C4-2B (cell line): Measurements from ENCODE around the gene MAGOH.
A peak's percentile ranks its signal among the peaks of the same experiment; 100 is the strongest.

Experiments
- H3K27ac ChIP-seq: fragments of 450-650 bp; 2 replicates; pipeline ENCODE4 v1.5.1; 2017
- CTCF ChIP-seq: fragments of 450-650 bp; conservative IDR thresholded peaks from 2 replicates; pipeline ENCODE4 v1.5.1; 2017; ENCODE audit warnings: mild to moderate bottlenecking
- ZFX ChIP-seq: fragments of 450-650 bp; IDR thresholded peaks from 2 replicates; pipeline ENCODE4 v1.6.1; 2017

MAGOH gene

GRCh38 chr1:53182716-53183094 is 55.6 kb downstream of the MAGOH start:
- H3K27ac ChIP-seq, result no peak overlapping the region
- no peak for TF ChIP-seq ZFX

- no peak overlapping the region for H3K27ac ChIP-seq
- TF ChIP-seq ZFX (no peak), CTCF (peak; percentile 95)
These were observed 56.2 kb downstream of the MAGOH start for GRCh38 chr1:53182111-53182593.

GRCh38 chr1:53180951-53181350 is 57.4 kb downstream of the MAGOH start:
- TF ChIP-seq ZFX, result no peak
- TF ChIP-seq CTCF, result no peak
- H3K27ac ChIP-seq, result no peak overlapping the region

- TF ChIP-seq ZFX, result no peak
- TF ChIP-seq CTCF, result no peak
- H3K27ac ChIP-seq, result no peak overlapping the region
These were observed 58.1 kb downstream of the MAGOH start for GRCh38 chr1:53180226-53180625.
